Panc1 (cell line): ENCODE results near the gene NANOS3. TPM values are rescaled to one million over a fixed set of nuclear protein-coding genes. Genes with fewer than 3 reads are reported as not detected.

ENCODE experiments used
- ATAC-seq: fragments of 200-7000 bp; cut with Tn5 transposase; 2 replicates; pipeline ENCODE4 v1.9.1; 2020; ENCODE audit warnings: mild to moderate bottlenecking, moderate library complexity
- BruUV-seq: library from RNA; stranded (reverse); fragments of 400-500 nt; replicated peaks from 2 replicates; lab custom pipeline; 2021; lab: Mats Ljungman, UMichigan
- CTCF ChIA-PET: fragments of 300-600 bp; sonication (Branson Sonifier 250); formaldehyde crosslinking; loops from one replicate; lab custom pipeline; 2022; ENCODE audit warnings: antibody characterized with exemption; lab: Charles Lee
- POLR2A ChIA-PET: fragments of 300-600 bp; sonication (Branson Sonifier 250); formaldehyde crosslinking; loops from one replicate; lab custom pipeline; 2022; ENCODE audit warnings: antibody characterized with exemption; lab: Charles Lee
- DNase-seq: peaks from one replicate; pipeline ENCODE4 v3.0.0-alpha.2; 2010; ENCODE audit warnings: low read depth, low spot score
- H3K27ac ChIP-seq: 2 replicates; pipeline ENCODE4 v1.5.1; 2011; ENCODE audit warnings: mild to moderate bottlenecking, low read length, inconsistent platforms
- H3K27me3 ChIP-seq: fragments of 200-500 bp; sonication (Bioruptor generic); 2 replicates; pipeline ENCODE4 v1.6.0; 2014; ENCODE audit warnings: low read length, inconsistent platforms; ENCODE audit not compliant: control insufficient read depth, insufficient read depth
- H3K36me3 ChIP-seq: fragments of 200-500 bp; sonication (Bioruptor generic); 2 replicates; pipeline ENCODE4 v1.5.1; 2014; ENCODE audit warnings: inconsistent platforms, mild to moderate bottlenecking, low read length, moderate library complexity; ENCODE audit not compliant: control insufficient read depth, insufficient read depth
- H3K4me1 ChIP-seq: 2 replicates; pipeline ENCODE4 v1.5.1; 2011; ENCODE audit warnings: inconsistent platforms, mild to moderate bottlenecking, low read length, moderate library complexity; ENCODE audit not compliant: control insufficient read depth, insufficient read depth
- H3K4me3 ChIP-seq, 2 experiments: 2 replicates each; pipeline ENCODE4 v1.5.1; 2011 to 2012; ENCODE audit warnings: low read depth in 2 of 2, low read length in 2 of 2, mild to moderate bottlenecking in 2 of 2, inconsistent platforms in 1 of 2, moderate library complexity in 1 of 2
- H3K9me3 ChIP-seq: fragments of 200-500 bp; sonication (Bioruptor generic); 2 replicates; pipeline ENCODE4 v1.5.1; 2014; ENCODE audit warnings: low read depth, mild to moderate bottlenecking, inconsistent platforms, low read length, moderate library complexity; ENCODE audit not compliant: control insufficient read depth, insufficient read depth
- POLR2AphosphoS5 ChIP-seq: IDR thresholded peaks from 2 replicates; pipeline ENCODE4 v1.6.1; 2012; ENCODE audit warnings: mild to moderate bottlenecking, low read depth, low read length, moderate library complexity
- SIN3A ChIP-seq: IDR thresholded peaks from 2 replicates; pipeline ENCODE4 v1.6.1; 2012; ENCODE audit warnings: low read depth, mild to moderate bottlenecking, low read length, moderate library complexity, borderline replicate concordance; ENCODE audit not compliant: insufficient read depth
- TCF7L2 ChIP-seq: IDR thresholded peaks from 2 replicates; pipeline ENCODE4 v1.6.1; 2011; ENCODE audit warnings: mild to moderate bottlenecking, low read depth, low read length, inconsistent platforms
- in situ Hi-C: cut with HindIII; loops from 2 replicates; pipeline ENCODE4 v1.10.0; 2016; ENCODE audit warnings: low sequenced_read_pairs, low pct_unique_long_range_greater_than_20kb
- intact Hi-C: fragments of 100-400 bp; cut with micrococcal nuclease; formaldehyde crosslinking; loops from one replicate; pipeline ENCODE4 v1.10.0; 2022; ENCODE audit not compliant: unreplicated experiment
- total RNA-seq: library from RNA; stranded (reverse); gene quantifications from one replicate; pipeline ENCODE4 v1.2.1, GENCODE V29; 2021; ENCODE audit not compliant: unreplicated experiment
- TF ChIP-seq, protein P1 (sequence below): fragments of 450-650 bp; IDR thresholded peaks from 2 replicates; pipeline ENCODE4 v1.5.1; 2017; ENCODE audit warnings: mild to moderate bottlenecking
- TF ChIP-seq, protein P2 (sequence below), 2 experiments: IDR thresholded peaks; 2 replicates each; pipeline ENCODE4 v1.6.1; 2011 to 2012; ENCODE audit warnings: low read depth in 2 of 2, control low read depth in 1 of 2, low read length in 1 of 2, mild to moderate bottlenecking in 1 of 2, moderate library complexity in 1 of 2; ENCODE audit not compliant: insufficient read depth in 1 of 2

Gene NANOS3
- total RNA-seq, 1 experiment from 2014 or later = 0.33 TPM

DNA sequence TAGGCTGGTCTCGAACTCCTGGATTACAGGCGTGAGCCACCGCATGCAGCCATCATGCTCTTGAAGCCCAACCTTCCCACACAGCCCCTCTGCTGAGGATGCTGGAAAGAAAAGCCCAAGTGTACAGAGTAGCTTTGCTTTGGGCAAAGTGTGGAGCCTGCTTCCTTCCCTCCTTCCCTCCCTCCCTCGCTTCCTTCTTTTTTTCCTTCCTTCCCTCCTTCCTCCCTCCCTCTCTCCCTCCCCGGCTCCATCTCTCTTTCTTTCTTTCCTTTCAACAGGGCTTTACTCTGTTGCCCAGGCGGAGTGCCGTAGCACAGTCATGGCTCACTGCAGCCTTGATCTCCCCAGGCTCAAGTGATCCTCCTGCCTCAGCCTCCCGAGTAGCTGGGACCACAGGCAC lies 31.7 kb downstream of the NANOS3 start:
- ChIA-PET POLR2A (interaction anchor here (0.7 kb wide), 1 partner anchor 10 kb away, joined by 4 read pairs; no protein-coding TSS in a partner anchor), CTCF (no interaction called here)
- TF ChIP-seq SIN3A = no peak
- TF ChIP-seq, protein P1, sequence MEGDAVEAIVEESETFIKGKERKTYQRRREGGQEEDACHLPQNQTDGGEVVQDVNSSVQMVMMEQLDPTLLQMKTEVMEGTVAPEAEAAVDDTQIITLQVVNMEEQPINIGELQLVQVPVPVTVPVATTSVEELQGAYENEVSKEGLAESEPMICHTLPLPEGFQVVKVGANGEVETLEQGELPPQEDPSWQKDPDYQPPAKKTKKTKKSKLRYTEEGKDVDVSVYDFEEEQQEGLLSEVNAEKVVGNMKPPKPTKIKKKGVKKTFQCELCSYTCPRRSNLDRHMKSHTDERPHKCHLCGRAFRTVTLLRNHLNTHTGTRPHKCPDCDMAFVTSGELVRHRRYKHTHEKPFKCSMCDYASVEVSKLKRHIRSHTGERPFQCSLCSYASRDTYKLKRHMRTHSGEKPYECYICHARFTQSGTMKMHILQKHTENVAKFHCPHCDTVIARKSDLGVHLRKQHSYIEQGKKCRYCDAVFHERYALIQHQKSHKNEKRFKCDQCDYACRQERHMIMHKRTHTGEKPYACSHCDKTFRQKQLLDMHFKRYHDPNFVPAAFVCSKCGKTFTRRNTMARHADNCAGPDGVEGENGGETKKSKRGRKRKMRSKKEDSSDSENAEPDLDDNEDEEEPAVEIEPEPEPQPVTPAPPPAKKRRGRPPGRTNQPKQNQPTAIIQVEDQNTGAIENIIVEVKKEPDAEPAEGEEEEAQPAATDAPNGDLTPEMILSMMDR = no peak
- no peak for TF ChIP-seq TCF7L2
- BruUV-seq = no TSS peak
- no peaks in the 10 kb centered on the region; the same call in 1 of the 2 replicates for H3K36me3 ChIP-seq
- no peak for DNase-seq
- intact Hi-C loops = no loop called here
- H3K9me3 ChIP-seq = no peaks in the 10 kb centered on the region
- no peaks in the 10 kb centered on the region for H3K27me3 ChIP-seq
- no peak overlapping the region for H3K4me3 ChIP-seq
- in situ Hi-C loops = no loop called here
- no peaks in the 10 kb centered on the region for H3K4me1 ChIP-seq
- ATAC-seq = no peak
- no peak overlapping the region for H3K27ac ChIP-seq

DNA sequence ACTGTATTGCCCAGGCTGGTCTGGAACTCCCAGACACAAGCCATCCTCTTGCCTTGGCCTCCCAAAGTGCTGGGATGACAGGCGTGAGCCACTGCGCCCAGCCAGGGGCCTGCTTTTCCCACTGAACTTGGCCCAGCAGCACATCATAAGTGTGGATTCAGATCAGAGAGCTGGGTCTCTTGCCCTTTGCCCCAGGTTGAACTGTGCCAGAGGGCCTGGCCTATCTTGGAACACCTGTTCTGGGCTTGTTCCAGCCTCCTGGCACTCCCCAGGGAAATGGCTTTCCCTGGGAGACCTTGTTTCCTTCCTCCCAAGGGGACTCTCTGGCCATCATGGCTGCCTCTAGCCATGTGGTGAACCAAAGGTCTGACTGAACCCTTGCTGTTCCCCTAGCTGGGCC lies 32.5 kb downstream of the NANOS3 start:
- H3K4me3 ChIP-seq = no peak overlapping the region
- no peaks in the 10 kb centered on the region; the same call in 1 of the 2 replicates for H3K36me3 ChIP-seq
- no peak for TF ChIP-seq SIN3A
- no peak for TF ChIP-seq TCF7L2
- TF ChIP-seq, protein P1 = no peak
- no peak for TF ChIP-seq POLR2AphosphoS5
- TF ChIP-seq, protein P2, sequence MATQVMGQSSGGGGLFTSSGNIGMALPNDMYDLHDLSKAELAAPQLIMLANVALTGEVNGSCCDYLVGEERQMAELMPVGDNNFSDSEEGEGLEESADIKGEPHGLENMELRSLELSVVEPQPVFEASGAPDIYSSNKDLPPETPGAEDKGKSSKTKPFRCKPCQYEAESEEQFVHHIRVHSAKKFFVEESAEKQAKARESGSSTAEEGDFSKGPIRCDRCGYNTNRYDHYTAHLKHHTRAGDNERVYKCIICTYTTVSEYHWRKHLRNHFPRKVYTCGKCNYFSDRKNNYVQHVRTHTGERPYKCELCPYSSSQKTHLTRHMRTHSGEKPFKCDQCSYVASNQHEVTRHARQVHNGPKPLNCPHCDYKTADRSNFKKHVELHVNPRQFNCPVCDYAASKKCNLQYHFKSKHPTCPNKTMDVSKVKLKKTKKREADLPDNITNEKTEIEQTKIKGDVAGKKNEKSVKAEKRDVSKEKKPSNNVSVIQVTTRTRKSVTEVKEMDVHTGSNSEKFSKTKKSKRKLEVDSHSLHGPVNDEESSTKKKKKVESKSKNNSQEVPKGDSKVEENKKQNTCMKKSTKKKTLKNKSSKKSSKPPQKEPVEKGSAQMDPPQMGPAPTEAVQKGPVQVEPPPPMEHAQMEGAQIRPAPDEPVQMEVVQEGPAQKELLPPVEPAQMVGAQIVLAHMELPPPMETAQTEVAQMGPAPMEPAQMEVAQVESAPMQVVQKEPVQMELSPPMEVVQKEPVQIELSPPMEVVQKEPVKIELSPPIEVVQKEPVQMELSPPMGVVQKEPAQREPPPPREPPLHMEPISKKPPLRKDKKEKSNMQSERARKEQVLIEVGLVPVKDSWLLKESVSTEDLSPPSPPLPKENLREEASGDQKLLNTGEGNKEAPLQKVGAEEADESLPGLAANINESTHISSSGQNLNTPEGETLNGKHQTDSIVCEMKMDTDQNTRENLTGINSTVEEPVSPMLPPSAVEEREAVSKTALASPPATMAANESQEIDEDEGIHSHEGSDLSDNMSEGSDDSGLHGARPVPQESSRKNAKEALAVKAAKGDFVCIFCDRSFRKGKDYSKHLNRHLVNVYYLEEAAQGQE (IDR thresholded peaks at IDR 0.05; ENCODE audit: insufficient read depth in 1 of 2, low read depth in 2 of 2, low read length in 1 of 2) = no peak
- CTCF ChIA-PET = interaction anchor here (0.6 to 0.7 kb wide), 2 partner anchors 236 to 435 kb away, joined by 3 to 4 read pairs; no protein-coding TSS in a partner anchor
- POLR2A ChIA-PET = no interaction called here
- DNase-seq = no peak
- no peak overlapping the region for H3K27ac ChIP-seq
- no peak for ATAC-seq
- intact Hi-C loops = no loop called here
- no peaks in the 10 kb centered on the region for H3K27me3 ChIP-seq
- no TSS peak for BruUV-seq
- in situ Hi-C loops = no loop called here
- no peaks in the 10 kb centered on the region for H3K9me3 ChIP-seq
- H3K4me1 ChIP-seq = no peaks in the 10 kb centered on the region
